NCI-H1048 (cell line): ENCODE results near the gene DOK6.
"Not testable (repeated sequence)": the region's sequence is repeated elsewhere in the genome, so short reads cannot be mapped to it uniquely, and the experiment has no call there.

ENCODE experiments used
- DNase-seq: peaks from one replicate; lab custom pipeline; 2025; lab: John Stamatoyannopoulos, UW

DOK6 gene

DNA sequence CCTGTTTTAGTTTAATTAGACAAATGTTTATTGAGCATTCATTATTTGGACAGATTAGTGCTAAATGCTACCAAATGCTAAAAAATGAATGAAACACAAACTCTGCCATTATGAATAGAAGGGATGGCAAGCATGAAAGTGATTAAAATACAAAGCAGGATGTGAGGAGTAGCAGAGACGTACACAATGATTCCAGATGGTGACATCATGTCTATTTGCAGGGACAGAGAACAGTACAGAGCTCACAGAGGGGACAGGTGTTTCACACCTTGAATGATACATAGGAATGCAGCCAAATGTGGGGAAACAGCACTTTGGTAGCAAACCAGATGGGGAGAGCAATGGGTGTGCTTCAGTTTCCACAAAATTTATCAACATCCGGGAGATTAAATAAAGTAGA, 470.7 kb downstream of the DOK6 start:
- DNase-seq: no peak

DNA sequence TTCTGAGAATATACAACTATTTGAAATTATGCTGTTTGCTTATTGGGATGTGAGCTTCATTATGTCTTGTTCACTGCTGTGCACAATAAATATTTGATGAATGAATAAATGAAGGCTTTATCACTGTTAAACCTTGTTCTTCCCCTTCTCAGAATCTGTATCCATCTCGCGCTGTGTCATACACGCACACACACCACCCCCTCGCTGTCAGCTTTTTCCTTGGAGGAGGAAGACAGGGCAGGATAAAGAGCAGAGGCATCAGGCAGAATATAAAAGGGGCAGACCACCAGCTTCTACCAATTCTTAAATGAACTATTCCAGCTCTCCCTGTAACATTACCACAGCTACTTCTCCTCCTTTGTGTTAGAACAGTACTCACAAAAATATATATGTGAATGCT, 472.0 kb downstream of the DOK6 start:
- no peak for DNase-seq

DNA sequence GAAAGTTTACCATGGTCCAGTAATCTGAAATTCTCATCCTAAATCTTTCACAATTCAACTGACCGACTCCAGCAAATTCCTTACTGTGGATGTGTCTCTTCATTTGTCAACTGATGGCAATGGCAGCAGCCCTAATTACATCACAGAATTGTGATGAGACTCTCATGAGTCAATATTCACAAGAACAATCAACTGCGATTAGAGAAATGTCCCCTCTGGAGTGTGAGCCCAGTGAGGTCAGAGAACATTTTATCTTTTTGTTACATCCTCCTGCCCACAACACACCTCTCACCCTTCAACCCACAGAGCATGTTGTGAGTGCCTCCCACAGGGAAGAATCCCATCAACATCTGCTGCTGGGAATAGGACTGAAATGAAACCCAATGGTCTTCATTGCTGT, 473.4 kb downstream of the DOK6 start:
- no peak for DNase-seq

DNA sequence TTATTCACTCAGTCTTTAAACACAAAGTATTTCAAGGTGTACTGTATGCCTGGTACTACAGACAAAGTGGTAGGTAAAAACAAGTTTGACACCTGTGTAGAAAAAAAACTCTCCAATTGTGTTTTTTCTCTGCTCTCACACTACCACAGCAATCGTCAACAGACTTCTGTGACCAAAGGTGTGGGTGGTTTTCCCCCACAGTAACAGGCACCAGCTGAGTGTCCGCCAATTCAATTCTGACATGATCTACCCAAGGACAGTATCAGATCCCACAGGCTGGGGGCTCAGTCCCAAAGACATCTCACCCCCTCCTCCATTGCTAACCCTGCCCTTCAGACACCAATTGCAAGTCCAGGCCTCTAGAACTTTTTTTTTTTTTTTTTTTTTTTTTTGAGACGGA, 475.8 kb downstream of the DOK6 start:
- no peak for DNase-seq

DNA sequence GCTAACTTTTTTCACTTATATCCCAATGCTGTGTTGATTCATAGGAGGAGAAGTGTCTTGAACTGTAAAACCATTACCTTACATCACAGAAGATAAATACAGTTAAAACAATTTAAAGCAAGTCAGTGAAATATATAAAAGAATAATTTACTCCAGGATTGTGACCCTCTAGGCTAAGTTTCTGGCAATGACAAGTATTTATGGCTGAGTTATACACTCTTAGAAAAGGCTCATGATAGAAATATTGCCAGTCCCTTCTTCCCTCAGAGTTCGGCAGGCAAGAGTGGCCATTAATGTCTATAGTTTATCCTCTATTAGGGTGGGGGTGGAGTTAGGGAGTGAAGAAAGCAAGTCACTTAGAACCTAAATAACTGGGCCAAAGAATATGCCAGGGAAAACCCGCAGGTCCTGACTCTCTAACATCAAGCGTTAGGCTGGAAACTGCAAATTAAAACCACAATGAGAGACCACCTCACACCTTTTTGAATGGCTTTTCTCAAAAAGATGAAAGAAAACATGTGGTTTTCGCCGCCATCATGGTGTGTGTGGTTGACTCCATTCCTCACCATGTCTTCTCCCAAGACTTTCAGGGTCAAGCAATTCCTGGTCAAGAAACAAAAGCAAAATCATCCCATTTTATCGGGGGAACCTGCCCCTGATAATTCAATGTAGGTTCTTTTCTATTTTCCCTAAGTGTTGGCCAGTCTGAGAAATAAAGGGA, 477.7 kb downstream of the DOK6 start:
- no peak for DNase-seq

DNA sequence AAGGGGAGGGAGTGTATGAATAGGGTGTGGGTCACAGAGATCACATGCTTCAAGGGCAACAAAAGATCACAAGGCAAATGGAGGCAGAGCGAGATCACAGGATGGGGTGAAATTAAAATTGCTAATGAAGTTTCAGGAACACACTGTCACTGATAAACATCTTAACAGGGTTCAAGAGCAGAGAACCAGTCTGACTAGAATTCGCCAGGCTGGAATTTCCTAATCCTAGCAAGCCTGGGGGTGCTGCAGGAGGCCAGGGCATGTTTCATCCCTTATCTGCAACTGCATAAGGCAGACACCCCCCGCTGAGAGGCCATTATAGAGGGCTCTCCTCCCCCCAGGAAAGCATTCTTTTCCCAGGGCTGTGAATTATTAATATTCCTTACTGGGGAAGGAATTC, 478.4 kb downstream of the DOK6 start:
- DNase-seq: not testable (repeated sequence)

DNA sequence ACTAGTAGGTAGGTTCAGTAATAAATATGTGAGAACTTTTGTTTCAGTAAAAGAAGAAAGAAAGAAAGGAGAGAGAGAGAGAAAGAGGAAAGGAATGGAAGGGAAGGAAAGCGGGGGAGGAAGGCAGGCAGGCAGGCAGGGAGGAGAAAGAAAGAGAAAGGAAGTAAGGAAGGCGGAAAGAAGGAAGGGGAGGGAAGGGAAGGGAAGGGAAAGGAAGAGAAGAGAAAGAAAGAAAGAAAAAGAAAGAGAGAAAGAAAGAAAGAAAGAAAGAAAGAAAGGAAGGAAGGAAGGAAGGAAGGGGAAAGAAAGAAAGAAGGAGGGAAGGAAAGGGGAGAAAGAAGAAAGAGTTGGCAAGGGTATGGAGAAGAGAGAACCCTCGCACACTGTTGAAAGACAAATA, 479.4 kb downstream of the DOK6 start:
- no peak for DNase-seq

DNA sequence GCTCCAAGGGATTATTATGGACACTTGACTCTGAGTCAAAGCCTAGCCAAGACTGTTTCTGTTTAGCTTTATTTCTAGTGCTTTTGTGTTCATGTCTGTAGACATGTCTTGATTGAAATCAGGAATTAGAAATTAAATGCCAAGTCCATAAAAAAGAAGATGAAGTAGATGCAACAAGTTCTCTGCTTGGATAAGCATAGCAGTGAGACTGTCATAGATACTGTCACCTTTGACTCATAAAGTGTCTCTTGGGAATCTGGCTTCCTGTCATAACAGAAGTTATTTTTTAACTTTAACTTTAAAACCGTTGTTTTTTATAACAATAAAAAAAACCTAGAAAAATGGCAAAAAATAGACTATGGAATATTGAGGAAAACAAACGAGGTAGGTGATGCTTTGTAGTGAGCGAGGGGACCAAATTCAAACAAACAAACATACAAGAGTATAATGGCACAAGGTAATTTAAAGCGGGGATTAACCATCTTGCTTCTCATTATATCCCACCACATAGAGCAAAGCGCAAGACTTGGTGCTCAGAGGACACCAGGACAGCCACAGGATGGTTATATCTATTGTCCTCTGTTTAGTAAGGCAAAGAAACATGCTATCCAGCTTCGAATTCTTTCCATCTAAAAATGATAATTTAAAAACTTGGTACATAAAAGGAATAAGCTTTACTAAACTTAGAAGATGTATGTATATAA, 482.4 kb downstream of the DOK6 start:
- DNase-seq: no peak

DNA sequence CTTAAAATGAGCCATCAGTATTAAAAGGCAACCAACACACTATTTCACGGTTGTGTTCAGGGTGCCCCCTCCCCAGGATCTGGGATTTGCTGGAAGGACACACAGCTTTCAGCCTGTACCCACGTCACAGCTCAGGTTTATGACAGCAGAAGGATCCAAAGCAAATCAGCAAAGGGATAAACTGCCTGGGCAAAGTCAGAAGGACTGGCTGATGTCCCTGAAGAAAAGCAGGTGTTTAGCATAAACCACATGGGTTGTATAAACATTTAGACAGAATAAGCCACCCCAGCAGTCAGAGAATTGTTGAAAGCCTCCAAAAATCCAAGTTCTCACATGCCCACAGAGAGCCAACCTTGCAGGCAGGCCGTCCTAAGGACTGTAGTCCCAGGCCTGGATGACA, 483.1 kb downstream of the DOK6 start:
- no peak for DNase-seq

DNA sequence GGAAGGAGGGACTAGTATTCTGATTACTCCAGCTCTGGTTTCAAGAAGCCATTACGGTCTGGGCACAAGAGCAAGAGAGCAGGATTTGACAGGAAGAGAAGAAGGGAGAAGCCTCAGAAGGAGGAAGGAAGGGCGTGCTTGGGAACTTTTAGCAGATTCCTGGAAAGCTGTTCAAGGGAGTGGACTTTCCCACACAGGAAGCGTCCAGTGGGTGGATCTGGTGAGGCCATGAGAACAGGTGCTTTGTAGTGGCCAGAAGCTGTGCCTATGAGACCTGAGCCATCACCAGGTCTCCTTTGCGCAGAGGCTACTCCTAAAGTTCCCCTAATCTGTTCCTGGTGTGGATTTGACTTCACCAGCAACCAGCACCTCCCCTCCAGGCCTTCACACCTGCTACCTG, 484.7 kb downstream of the DOK6 start:
- no peak for DNase-seq

DNA sequence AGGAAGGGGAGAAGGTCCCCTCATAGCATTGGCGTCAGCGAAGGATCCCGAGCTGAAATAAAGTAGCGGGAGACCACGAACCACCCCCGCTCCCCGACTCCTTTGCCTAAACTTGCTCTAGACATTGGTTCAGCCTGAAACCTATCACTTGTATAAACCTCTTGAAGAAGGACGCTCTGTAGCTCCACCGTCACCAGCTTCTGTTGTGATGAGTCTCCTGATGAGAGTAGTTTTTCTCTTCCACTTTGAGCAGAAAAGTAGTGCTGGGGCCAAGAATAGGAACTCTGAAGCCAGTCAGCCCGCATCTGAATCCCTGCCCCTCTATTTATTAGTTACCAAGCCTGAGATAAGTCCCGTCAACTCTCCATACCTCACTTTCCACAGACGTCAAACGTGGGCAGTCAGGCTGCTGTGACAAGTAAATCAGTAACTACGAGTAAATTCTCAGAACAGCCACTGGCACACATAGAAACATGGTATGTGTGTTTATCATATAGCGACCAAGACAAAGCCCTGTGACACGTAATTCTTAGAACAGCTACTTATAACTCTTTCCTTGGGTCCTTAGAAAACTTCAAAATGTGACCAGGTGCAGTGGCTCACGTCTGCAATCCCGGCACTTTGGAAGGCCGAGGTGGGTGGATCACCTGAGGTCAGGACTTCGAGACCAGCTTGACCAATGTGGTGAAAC, 485.3 kb downstream of the DOK6 start:
- DNase-seq: no peak

DNA sequence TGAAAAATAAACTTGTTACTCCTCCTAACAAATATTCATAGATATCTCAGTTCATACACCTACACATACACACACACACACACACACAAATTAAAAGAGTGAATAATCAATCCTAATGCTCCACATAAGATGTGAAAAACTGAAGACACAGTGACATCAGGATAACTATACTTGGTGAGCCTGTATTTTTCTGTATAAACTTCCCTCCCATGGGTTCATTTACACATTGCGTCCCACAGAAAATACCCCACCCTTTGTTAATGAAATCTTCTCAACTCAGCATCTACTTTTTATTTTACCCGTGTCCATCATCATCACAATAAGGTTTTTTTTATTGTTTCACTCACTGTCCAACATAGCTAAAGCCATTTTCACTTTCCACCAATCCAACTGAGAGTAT, 486.6 kb downstream of the DOK6 start:
- no peak for DNase-seq

DNA sequence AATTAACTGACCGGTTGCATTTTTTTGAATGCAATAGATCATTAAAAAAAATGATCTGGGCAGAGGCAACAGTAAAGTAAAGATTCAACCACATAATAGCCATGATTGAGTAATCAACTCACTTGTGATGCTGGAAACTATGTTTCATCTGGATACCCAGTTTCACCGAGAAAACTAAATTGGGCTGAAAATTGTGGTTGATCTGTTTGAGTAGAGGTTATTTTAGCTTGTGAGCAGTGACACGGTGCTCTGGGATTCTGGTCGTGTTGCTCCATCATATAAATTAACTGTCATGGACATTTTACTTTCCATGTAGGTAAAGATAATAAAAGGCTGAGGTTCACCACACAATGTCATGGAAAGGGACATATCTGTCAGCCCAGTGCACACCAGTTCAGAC, 488.3 kb downstream of the DOK6 start:
- no peak for DNase-seq

DNA sequence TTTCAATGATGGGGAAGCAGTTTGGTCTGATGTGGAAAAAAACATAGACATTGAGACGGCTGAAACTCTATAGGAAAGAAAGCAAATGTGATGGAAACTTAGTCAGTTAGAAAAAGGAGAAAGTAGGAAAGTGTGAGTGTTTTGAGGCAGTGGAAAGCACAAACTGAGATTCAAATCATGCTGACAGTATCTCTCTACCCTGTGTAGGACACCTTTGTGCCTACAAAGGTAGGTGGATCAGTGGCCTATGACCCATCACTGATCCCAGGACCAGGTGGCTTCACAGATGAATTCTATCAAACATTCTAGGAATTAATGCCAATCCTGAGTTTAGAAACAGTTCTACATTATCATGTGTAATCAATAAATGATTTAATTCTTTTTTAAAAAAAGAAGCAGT, 489.9 kb downstream of the DOK6 start:
- DNase-seq: no peak

DNA sequence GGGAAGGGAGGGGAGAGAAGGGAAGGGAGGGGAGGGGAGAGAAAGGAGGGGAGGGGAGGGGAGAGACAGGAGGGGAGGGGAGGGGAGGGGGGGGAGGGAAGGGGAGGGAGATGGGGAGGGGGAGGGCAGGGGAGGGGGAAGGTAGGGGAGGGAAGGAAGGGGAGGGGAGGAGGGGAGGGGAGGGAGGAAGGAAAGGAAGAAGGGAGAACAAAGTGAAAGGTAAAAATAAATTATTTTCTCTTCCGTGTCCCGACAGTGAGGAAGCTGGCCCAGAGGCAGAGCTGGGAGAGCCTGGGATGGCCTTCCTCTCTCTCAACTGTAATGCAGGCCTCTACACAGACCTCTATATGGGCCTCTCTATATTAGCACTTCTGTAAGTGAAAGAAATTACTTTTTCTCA, 493.8 kb downstream of the DOK6 start:
- no peak for DNase-seq

DNA sequence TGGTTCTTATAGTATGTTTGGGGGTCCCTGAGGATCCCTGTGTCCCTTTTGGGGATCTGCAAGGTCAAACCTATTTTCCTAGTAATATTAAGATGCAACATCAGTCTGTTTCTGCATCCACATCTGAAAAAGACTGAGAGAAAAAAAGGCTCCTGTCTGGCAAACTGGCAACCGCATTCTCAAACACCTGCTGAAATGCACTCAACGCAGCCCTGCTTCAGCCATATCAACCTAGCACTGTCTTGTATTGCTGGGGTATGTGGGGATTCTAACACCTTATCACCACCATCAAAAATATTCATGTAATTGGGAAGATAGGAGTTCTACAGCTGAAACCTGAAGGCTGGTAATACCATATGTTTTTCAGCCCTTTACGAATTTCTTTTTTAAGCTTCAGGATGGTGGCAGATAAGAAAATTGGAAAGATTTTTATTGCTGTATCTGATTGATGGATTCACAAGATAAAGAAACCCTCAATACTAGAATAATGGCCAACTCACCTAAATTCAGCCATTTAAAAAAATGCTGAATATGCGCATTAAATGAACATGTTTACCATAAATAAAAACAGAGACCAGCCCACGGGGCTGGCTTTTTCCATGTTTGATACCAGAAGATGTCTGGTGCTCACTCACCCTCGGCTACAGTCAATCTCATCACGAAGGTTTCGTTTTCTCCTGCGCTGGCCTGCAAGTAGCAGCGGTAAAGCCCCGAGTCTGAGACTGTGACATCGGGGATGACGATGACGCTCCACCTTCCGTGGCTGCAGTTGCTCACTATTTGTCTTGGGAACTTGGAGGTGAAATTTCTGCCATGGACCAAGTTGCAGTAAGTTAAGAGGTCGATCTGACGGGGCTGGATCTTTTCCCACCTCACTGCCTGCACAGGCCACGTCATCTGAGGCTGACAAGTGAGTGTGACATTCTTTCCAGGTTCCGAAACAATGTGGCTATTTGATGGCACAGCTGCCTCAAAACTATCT, 494.7 kb downstream of the DOK6 start:
- no peak for DNase-seq

DNA sequence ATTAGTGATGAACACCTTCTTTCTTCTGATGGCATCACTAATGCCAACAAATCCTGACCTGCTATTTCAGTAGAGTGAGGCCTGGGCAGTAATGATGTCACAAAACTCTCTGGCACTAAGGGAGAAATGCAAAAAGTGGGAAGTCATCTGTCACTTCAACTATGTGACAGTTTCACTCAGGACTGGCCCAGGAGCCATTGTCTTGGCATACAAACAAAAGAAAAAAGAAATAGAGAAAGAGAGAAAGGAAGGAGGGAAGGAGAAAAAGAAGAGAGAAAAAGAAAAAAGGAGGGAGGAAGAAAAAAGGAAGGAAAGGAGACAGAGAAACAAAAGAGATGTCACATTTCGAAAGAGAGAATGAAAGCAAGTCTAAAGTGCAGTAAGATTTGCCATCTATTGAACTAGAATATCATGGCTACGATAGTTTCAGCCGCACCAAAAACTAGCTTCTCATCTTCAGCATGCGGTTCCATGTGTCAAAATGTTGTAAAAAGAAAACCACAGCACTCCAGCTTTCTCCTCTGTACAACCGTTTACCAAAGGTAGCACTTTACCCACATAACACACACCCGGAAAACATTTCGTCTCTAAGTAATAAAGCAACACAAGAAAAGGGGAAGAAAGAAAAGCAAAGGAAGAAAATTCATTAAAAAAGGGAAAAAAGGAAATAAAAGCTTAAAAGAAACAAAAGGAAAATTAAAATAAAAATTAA, 496.9 kb downstream of the DOK6 start:
- no peak for DNase-seq

DNA sequence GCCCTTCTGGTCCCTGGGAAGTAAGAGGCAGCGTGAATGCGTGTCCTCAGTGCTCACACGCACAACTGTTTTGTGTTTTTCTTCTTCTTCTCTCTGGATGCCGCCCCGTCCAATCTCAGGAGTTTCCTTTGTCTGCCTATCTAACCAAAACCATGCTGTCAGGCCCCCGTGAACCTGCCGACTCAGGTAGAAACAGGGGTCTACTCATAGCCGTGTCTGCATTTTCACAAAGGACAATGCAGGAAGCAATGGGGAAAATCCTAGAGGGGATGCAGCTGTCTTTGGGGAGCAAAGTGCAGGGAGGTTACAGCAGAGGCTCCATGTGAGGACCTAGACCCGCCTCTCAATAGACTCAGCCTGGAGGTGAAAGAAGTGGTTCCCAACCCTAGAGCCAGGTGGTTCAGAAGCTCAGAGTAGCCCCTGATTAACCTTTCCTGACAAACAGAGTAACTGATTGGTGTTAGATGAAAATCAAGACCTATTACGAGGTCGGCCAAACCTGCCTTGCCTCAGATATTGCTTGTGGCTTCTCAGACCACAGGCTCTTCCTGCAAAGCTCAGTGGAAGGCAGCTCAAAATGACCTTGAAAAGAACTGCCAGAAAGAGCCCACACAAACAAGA, 497.7 kb downstream of the DOK6 start:
- no peak for DNase-seq
